ENCODE measurements around the gene HLTF. TPM values are rescaled to one million over a fixed set of nuclear protein-coding genes. Genes with fewer than 3 reads are reported as not detected.

Gene HLTF, protein sequence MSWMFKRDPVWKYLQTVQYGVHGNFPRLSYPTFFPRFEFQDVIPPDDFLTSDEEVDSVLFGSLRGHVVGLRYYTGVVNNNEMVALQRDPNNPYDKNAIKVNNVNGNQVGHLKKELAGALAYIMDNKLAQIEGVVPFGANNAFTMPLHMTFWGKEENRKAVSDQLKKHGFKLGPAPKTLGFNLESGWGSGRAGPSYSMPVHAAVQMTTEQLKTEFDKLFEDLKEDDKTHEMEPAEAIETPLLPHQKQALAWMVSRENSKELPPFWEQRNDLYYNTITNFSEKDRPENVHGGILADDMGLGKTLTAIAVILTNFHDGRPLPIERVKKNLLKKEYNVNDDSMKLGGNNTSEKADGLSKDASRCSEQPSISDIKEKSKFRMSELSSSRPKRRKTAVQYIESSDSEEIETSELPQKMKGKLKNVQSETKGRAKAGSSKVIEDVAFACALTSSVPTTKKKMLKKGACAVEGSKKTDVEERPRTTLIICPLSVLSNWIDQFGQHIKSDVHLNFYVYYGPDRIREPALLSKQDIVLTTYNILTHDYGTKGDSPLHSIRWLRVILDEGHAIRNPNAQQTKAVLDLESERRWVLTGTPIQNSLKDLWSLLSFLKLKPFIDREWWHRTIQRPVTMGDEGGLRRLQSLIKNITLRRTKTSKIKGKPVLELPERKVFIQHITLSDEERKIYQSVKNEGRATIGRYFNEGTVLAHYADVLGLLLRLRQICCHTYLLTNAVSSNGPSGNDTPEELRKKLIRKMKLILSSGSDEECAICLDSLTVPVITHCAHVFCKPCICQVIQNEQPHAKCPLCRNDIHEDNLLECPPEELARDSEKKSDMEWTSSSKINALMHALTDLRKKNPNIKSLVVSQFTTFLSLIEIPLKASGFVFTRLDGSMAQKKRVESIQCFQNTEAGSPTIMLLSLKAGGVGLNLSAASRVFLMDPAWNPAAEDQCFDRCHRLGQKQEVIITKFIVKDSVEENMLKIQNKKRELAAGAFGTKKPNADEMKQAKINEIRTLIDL
- 100 to 1,000 TPM; 170 to 200 TPM for total RNA-seq
- polyA plus RNA-seq (ENCODE audit: insufficient read depth, low read depth, low replicate concordance): 57.3 TPM
- long read RNA-seq, donor 1, full-length matches to known transcripts: 7 of 24 reads
- long read RNA-seq, donor 1, partial matches to known transcripts: 17 of 24 reads
- long read RNA-seq, donor 1, other reads (novel, unspliced or antisense): 0 of 24 reads
- long read RNA-seq, donor 2, full-length matches to known transcripts: 4 of 22 reads
- long read RNA-seq, donor 2, partial matches to known transcripts: 18 of 22 reads
- long read RNA-seq, donor 2, other reads (novel, unspliced or antisense): 0 of 22 reads

DNA sequence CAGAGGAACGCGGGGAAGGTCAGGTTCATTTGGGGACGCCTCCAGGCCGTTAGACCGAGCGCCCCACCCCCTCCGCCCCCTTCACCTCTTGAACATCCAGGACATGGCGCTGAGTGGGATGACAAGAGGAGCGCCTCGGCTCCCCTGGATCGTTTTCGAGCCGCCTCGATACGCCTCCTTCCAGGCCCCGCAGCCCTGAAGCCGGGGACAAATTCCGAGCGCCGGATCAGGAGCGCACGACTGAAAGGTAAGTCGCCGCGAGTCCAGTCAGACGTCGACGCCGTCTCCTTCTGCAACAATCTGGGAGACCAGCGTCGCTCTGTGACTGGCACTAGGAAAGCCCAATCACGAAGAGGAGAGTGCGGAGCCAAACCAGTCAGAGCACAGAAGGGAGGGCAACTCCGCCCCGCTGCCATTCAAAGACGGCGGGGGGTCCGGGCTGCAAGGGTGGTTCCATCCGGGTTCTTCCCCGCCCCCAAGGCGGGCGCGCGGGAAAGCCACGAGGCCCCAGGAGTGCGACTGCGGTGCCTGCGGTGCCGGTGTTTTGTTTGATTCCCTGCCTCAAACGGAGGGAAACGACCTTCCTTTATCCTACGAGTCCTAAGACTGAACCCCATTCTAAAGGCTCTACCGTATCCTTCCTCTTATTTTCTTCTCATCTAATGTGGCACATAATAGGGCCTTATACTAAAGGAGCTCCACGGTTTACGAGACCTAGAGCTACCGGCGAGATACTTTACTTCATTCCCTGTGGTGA, at the start of gene HLTF:
TSS of gene HLTF (minus strand) at position 302 of the 757 bp plus-strand sequence. CDS start at position 105, 197 bp downstream.
- intact Hi-C loops (cut with DNase I; ENCODE audit: low total_unique reads): no loop called here

DNA sequence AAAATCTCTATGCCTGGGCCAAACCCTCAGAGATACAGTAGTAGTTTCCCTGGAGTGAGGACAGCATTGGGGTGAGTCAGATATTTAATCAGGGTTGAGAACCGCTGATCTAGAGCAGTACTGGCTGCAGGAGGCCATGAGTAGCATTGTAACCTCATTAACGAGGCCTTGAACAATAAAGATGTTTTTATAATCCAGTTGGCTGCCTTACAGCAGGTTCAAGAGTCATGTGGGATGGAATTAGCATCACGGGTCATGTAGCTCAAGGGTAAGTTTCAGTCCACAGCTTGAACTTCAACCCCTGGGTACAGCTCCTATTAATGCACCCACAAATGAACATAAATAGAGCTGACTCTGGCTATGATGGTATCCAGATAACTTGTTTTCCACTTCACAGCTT, 48.2 kb upstream of the HLTF start:
- no peak overlapping the region for H3K27ac ChIP-seq
- no peak for DNase-seq
- TF ChIP-seq POLR2A (IDR thresholded peaks at IDR 0.05): no peak
- TF ChIP-seq, protein P1, sequence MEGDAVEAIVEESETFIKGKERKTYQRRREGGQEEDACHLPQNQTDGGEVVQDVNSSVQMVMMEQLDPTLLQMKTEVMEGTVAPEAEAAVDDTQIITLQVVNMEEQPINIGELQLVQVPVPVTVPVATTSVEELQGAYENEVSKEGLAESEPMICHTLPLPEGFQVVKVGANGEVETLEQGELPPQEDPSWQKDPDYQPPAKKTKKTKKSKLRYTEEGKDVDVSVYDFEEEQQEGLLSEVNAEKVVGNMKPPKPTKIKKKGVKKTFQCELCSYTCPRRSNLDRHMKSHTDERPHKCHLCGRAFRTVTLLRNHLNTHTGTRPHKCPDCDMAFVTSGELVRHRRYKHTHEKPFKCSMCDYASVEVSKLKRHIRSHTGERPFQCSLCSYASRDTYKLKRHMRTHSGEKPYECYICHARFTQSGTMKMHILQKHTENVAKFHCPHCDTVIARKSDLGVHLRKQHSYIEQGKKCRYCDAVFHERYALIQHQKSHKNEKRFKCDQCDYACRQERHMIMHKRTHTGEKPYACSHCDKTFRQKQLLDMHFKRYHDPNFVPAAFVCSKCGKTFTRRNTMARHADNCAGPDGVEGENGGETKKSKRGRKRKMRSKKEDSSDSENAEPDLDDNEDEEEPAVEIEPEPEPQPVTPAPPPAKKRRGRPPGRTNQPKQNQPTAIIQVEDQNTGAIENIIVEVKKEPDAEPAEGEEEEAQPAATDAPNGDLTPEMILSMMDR (IDR thresholded peaks at IDR 0.05): no peak
- 36 to 39% methylated on average over 3 of the region's 3 CpGs for WGBS, 2 donors
- H3K27me3 ChIP-seq: no peaks in the 10 kb centered on the region
- H3K9me3 ChIP-seq: no peaks in the 10 kb centered on the region
- no peak overlapping the region for H3K4me3 ChIP-seq
- intact Hi-C loops (cut with DNase I; ENCODE audit: low total_unique reads): no loop called here
- peaks cover 13% of the 10 kb centered on the region for H3K4me1 ChIP-seq
- H3K36me3 ChIP-seq (ENCODE audit: low read depth, missing control alignments): no peaks in the 10 kb centered on the region

More for the DNA sequence above, at the start of gene HLTF:
- TF ChIP-seq POLR2A (IDR thresholded peaks at IDR 0.05): no peak
- TF ChIP-seq, protein P1 (IDR thresholded peaks at IDR 0.05): no peak
- DNase-seq: peak; percentile 98
- H3K36me3 ChIP-seq (ENCODE audit: low read depth, missing control alignments): no peaks in the 10 kb centered on the region
- H3K27me3 ChIP-seq: no peaks in the 10 kb centered on the region
- peaks cover 15% of the 10 kb centered on the region for H3K4me1 ChIP-seq
- H3K4me3 ChIP-seq: peak within 1 kb of the TSS; percentile 84 to 90
- H3K27ac ChIP-seq: peak within 1 kb of the TSS; percentile 71 to 84
- H3K9me3 ChIP-seq: no peaks in the 10 kb centered on the region
- WGBS, 2 donors: 6 to 9% methylated on average over 32 to 57 of the region's 57 CpGs

DNA sequence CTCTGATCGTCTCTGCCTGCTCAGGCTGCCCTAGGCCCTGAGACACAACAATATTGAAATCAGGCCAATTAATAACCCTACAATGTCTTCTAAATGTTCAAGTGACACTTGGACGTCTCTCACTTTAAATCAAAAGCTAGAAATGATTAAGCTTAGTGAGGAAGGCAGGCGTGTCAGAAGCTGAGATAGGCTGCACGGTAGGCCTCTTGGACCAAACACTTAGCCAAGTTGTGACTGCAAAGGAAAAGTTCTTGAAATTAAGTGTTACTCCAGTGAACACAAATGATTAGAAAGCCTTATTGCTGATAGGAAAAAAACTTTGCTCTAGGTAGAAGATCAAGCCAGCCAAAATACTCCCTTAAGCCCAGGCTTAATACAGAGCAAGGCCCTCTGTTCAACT, 45.3 kb upstream of the HLTF start:
- intact Hi-C loops (cut with DNase I; ENCODE audit: low total_unique reads): no loop called here
- no peak overlapping the region for H3K4me3 ChIP-seq
- WGBS, 2 donors: 42 to 60% methylated on average over 4 of the region's 4 CpGs
- H3K27ac ChIP-seq: peak overlapping the region in 1 of 2 donors; percentile 28
- H3K9me3 ChIP-seq: no peaks in the 10 kb centered on the region
- DNase-seq: no peak
- TF ChIP-seq, protein P1 (IDR thresholded peaks at IDR 0.05): no peak
- no peak for TF ChIP-seq POLR2A (IDR thresholded peaks at IDR 0.05)
- H3K27me3 ChIP-seq: no peaks in the 10 kb centered on the region
- peaks cover 18% of the 10 kb centered on the region for H3K4me1 ChIP-seq
- no peaks in the 10 kb centered on the region for H3K36me3 ChIP-seq (ENCODE audit: low read depth, missing control alignments)
